ENCODE data around the gene NOP53. TPM values are rescaled to one million over a fixed set of nuclear protein-coding genes. Genes with fewer than 3 reads are reported as not detected.
A peak's percentile ranks its signal among the peaks of the same experiment; 100 is the strongest.
"Not testable (repeated sequence)": the region's sequence is repeated elsewhere in the genome, so short reads cannot be mapped to it uniquely, and the experiment has no call there.

NOP53 gene
- total RNA-seq, 1 experiment from 2014 or later: 86.8 TPM

DNA sequence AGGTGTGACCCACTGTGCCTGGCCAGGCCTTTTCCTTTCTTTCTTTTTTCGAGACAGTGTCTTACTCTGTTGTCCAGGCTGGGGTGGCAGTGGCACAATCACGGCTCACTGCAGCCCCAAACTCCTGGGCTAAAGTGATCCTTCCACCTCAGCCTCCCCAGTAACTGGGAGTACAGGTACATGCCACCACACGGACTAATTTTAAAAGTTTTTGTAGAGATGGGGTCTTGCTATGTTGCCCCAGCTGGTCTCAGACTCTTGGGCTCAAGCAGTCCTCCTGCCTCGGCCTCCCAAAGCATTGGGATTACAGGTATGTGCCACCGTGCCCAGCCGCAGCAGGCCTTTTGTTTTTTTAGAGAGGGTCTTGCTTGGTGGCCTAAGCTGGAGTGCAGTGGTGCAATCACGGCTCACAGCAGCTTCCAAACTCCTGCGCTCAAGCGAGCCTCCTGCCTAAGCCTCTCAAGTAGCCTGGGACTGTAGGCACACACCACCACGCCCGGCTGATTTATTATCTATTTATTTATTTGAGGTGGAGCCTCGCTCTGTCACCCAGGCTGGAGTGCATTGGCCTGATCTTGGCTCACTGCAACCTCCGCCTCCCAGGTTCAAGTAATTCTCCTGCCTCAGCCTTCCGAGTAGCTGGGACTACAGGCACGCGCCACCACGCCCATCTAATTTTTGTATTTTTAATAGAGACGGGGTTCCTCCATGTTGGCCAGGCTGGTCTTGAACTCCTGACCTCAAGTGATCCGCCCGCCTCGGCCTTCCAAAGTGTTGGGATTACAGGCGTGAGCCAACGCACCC is 32.1 kb downstream of the NOP53 start:
- not testable (repeated sequence) for DNase-seq (ENCODE audit: low read depth)

DNA sequence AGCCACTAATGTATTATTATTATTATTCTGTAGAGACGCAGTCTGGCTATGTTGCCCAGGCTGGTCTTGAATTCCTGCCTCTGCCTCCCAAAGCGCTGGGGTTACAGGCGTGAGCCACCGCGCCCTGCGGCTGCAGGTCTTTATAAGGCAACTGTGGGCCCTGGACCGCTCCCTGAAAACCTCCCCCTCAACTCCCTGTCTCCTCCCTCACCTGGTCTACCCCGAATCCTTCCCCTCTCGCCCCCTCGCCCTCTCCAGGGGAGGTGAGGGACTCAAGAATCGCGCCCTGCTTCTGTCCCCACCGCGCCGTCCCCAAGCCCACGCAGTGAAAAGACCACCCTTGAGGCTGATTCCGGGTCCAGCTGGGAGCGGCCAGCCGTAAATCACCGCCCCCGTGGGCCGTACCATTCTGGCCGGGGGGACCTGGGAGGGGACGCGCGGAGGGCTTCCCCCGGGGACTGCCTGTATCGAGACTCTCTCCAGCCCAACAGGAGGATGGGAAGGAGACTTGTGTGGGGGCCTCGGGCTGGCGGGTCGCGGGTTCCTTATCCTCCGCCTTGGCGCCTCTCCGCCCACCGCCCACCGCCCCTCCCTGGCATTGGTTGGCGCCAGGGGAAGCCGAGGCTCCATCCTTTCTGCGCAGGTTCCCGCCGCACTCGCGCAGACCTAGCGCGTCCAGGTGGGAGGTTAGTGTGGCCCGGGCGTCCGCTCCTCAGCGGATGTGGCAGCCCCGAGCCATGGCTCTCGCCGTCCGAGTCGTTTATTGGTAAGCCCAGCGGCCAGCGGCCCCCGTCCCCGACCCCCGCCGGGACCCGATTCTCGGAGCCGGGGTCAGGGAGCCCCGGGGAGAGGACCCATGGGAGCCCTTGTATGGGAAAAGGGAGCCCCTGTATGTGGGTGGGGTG is 33.0 kb downstream of the NOP53 start, which contains the start of gene SELENOW:
TSS of gene SELENOW (plus strand) at position 655 of the 905 bp plus-strand sequence. CDS start at position 738, 83 bp downstream.
- DNase-seq (ENCODE audit: low read depth): peak; percentile 63

DNA sequence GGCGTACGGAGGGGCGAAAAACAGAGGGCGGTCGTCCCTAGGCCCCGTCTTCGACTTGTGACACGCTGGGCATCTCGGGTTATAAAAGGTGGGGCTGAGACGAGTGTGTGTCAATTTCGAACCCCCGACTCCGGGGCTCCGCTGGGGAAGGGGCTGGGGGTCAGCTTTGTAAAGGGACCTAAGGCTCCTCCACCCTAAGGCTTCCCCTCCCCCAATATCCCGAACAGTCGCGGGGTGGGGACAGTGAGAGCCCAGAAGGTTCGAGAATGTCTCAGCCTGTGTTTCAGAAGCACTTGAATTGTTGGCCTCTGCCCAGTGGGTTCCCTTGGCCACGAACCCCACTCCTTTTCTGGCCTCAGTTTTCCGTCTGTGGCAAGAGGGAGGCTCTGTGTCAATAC is 33.6 kb downstream of the NOP53 start:
- no peak for DNase-seq (ENCODE audit: low read depth)

DNA sequence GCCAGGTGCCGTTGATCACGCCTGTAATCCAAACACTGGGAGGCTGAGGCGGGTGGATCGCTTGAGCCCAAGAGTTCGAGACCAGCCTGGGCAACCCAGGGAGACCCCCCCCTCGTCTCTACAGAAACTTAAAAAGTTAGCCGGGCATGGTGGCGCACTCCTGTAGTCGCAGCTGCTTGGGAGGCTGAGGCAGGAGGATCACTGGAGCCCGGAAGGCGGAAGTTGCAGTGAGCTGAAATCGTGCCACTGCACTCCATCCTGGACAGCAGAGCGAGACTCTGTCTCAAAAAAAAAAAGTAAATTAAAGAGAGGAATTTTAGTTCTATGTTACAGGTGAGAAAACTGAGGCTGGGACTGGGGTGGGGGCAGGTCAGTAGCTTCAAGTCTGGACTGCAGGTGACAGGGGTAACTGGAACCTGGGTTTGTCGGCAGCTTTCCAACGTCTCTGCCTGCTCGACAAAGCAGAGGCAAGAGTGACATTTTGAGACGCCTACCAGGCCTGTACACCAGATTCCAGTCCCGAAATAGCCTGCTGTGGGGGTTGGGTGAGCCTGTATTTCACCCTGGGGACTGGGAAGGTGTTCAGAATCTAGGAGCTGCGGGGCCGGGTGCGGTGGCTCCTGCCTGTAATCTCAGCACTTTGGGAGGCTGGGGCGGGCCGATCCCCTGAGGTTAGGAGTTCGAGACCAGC is 34.3 kb downstream of the NOP53 start:
- no peak for DNase-seq (ENCODE audit: low read depth)

DNA sequence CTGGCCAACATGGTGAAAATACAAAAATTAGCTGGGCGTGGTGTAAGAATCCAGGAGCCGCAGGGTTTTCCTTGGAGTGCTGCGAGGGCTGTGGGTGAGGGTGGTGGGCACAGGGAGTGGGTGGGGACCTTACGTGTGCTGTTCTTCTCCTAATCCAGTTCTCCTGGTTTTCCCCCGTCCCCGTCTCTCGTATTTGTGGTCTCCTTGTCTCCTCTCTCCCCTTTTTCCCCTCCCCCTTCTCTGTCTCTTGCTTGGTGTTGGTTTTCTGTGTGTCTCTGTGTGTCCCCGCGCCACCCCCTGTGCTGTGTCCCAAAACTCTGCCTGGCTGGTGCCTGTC is 34.8 kb downstream of the NOP53 start:
- no peak for DNase-seq (ENCODE audit: low read depth)

DNA sequence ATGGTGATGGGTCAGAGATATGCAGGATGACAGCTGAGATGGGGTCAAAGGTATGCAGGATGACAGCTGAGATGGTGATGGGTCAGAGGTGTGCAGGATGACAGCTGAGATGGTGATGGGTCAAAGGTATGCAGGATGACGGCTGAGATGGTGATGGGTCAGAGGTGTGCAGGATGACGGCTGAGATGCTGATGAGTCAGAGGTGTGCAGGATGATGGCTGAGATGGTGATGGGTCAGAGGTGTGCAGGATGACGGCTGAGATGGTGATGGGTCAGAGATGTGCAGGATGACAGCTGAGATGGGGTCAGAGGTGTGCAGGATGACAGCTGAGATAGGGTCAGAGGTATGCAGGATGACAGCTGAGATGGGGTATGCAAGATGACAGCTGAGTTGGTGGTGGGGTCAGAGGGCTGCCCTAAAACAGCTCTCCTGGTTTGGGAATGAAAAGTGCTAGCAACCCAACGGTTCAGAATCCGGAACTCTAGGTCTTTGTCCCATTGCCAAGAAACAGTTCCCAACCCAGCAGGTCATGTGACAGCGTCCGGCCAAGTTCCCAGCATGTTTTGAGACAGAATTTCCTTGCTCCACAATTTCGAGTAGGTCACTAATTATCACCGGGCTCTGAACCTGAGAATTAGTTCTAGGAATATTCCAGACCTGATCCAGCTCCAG is 36.4 kb downstream of the NOP53 start:
- peak; percentile 63 for DNase-seq (ENCODE audit: low read depth)

DNA sequence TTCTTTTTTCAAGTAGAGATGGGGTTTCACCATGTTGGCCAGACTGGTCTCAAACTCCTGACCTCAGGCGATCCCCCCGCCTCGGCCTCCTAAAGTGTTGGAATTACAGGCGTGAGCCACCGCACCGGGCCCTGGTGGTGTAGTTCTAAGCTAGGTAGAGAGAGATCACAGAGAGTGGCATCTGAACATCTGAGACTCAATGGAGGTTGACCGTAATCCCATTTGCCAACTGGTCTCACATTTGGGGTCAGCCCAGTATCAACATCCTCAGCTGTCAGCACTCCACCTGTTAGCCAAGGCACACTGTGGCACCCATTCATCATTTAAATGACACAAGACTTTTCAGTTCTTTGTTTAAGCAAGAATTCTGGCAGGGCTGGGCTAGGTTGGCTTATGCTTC is 41.2 kb downstream of the NOP53 start:
- DNase-seq (ENCODE audit: low read depth): peak; percentile 85

- not testable (repeated sequence) for DNase-seq (ENCODE audit: low read depth)
These were observed 42.0 kb downstream of the NOP53 start for GRCh38 chr19:47787307-47787706.

DNA sequence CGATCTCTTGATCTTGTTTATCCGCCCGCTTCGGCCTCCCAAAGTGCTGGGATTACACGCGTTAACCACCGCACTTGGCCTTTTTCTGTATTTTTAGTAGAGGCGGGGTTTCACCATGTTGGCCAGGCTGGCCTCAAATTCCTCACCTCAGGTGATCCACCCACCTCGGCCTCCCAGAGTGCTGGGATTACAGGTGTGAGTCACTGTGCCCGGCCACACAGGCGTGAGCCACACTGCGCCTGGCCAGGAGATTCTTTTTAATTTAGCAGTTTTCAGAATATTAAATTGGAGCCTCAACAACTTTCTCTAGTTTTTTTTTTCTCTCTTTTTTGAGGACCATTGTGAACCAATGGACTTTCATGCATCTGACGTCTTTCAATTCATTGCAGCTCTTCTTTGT is 44.5 kb downstream of the NOP53 start:
- DNase-seq (ENCODE audit: low read depth): not testable (repeated sequence)

DNA sequence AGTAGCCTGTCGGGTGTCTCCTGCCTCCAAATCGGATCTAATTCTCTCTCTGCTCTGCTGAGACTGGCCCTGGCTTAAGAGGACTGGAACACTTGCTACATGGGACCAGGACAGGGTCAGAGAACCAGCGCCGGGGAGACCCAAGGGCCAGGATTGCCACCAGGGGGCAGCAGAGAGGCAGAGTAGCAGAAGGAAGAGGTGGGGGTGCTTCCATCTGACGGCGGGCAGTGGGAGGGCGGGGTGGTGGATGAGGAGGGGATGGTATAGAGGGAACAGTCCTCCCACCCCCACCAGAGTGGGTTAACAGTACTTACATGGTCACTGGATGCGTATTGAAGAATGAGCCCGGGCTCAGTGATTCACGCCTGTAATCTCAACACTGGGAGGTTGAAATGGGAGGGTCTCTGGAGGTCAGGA is 45.1 kb downstream of the NOP53 start:
- peak; percentile 57 for DNase-seq (ENCODE audit: low read depth)

DNA sequence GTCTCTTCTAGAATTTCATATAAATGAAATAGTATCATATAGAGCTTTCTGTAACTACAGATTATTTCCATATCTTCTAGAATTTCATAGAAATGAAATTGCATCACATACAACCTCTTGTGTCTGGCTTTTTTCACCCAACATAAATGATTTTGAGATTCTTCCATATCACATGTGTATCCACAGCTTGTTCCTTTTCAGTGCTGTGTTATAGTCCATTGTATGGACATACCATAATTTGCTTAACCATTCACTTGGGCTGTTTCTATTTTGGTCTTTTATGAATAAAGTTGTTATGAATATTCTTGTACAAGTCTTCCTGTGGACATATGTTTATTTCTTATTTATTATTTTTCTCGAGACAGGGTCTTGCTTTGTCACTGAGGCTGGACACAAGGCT is 47.3 kb downstream of the NOP53 start:
- no peak for DNase-seq (ENCODE audit: low read depth)

GRCh38 chr19:47794526-47794925 is 49.2 kb downstream of the NOP53 start:
- no peak for DNase-seq (ENCODE audit: low read depth)

DNA sequence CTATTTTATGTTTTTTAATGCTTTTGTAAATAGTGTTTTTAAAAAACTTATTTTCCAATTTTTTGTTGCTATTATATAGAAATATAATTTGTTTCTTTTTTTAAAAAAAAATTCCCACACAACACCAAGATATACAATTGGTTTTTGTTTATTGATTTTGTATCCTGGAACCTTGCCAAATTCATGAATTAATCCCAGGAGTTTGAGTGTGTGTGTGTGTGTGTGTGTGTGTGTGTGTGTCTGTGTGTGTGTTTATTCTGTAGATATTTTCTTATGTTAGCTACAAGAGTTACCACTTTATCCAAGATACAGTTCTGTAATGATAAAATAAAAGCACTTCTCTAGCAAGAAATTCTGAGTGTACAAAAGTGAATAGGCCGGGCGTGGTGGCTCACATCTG is 51.4 kb downstream of the NOP53 start:
- DNase-seq (ENCODE audit: low read depth): no peak

DNA sequence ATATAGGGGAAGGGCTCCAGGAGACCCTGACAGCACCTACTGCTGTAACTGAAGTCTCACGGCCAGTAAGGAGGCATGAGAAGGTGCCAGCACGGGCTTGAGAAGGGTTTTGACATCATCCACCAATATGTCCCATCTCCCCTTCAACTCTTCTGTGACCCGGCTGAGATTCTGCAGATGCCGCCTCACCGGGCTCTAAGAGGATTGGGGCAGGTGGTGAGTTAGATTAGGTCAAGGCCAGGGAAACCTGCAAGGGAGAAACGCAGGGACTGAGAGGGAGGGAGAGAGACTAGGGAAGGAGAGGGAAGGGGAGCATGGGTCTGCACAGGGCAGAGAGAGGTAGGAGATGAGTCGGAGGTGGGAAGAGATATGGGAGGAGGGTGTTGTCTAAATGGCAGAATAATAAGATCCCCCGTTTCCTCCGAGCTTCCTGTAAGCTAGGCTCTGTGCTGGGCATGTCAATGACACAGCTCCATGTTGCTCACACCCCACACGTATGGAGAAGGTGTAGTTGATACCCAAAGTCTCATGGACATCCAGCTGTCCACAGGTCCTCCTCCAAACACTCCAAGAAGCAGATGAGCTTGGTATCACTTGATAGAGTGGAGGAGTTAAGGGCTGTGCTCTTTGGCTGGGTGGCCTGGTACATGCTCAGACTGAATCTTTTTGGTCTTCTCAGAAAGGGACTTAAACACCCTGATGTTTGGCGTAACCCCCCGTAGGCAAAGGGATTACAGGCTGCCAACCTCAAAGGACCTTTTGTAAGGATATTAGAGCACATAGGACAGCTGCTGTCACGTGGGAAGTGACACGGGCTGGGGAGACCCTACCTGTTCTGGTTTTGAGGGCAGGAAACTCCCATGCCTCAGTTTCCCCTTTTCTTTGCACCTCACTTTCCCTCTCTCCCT is 52.9 kb downstream of the NOP53 start:
- DNase-seq (ENCODE audit: low read depth): no peak

GRCh38 chr19:47798904-47799266 is 53.5 kb downstream of the NOP53 start:
- no peak for DNase-seq (ENCODE audit: low read depth)

DNA sequence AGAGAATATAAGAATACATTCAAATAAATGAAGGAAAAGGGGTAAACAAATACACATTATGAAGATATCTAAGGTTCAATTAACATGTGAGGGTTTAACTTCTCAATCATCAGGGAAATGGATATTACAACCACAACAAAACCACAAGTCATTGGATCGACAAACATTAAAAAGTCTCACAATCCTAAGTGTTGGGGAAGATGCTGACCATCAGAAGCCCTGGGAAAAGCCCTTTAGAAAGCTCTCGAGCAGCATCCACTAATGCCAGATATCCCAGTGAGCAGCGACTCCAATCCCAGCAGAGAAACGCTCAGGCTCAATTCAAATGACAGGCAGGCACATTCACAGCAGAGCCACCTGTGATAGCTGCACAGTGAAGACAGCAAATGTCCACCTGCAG is 55.9 kb downstream of the NOP53 start:
- no peak for DNase-seq (ENCODE audit: low read depth)

DNA sequence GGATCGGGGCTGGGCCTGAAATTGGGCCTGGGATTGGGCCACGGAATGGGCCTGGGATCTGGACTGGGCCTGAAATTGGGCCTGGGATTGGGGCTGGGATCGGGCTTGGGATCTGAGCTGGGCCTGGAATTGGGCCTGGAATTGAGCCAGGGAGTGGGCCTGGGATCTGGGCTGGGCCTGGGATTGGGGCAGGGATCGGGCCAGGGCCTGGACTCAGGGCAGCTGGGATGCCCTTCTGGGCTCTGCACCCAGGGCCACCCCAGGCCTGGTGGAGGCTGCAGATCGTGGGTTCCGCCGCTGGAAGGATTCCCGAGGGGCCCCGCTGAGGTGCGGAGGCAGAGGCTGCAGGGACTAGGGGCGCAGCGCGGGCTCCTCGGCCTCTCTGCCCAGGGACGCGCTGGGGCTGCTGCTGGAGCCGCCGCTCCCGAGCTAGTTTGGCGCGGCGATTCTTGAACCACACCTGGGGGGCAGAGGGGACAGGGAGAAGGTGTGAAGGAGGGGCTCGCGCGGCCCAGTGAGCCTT is 57.2 kb downstream of the NOP53 start:
- DNase-seq (ENCODE audit: low read depth): no peak

- DNase-seq (ENCODE audit: low read depth): not testable (repeated sequence)
These were observed 57.8 kb downstream of the NOP53 start for GRCh38 chr19:47803148-47803547.

DNA sequence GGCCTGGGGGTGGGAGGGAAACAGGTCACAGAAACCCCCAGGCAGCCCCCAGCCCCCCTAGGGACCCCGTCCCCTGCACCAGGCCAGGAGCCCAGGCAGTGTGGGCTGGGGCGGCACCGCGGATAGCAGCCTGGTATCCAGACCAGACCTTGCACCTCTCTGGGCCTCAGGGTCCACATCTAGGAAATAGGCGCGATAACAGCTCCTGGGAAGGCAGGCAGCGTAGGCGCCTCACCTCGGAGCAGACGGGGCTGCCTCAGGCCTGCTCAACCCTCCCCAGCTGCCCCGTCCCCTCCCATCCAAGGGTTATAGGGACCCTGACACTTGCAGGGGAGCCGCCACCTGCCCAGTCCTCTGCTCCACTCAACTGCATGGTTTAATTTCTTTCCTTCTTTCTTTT is 58.3 kb downstream of the NOP53 start:
- DNase-seq (ENCODE audit: low read depth): not testable (repeated sequence)

- DNase-seq (ENCODE audit: low read depth): not testable (repeated sequence)
These were observed 59.1 kb downstream of the NOP53 start, which contains the start of gene TPRX1 for GRCh38 chr19:47804451-47804850. TPRX1 (minus strand) TSS chr19:47804551; CDS start chr19:47804539, 12 bp downstream.
